Upper lobe of left lung (tissue), 4 donors: Measurements from ENCODE around the gene SCAI.

Experiments used
- POLR2A ChIP-seq, 4 donors: fragments of 450-650 bp; IDR thresholded peaks; one replicate each; pipeline ENCODE4 v1.5.1; 2016 to 2017; ENCODE audit warnings: antibody characterized with exemption in 4 of 4, mild to moderate bottlenecking in 2 of 4
- POLR2AphosphoS5 ChIP-seq, 2 donors: sonication (generic); formaldehyde crosslinking; IDR thresholded peaks; one replicate each; pipeline ENCODE4 v1.5.1; 2017; ENCODE audit warnings: antibody characterized with exemption in 2 of 2
- TF ChIP-seq, protein P1 (sequence below), 6 experiments: fragments of 450-650 bp in 4 of 6; fragments of 200-600 bp in 2 of 6; sonication (generic) in 2 of 6; IDR thresholded peaks; one replicate each; pipeline ENCODE4 v1.5.1; 2016 to 2019; ENCODE audit warnings: antibody characterized with exemption in 6 of 6

DNA sequence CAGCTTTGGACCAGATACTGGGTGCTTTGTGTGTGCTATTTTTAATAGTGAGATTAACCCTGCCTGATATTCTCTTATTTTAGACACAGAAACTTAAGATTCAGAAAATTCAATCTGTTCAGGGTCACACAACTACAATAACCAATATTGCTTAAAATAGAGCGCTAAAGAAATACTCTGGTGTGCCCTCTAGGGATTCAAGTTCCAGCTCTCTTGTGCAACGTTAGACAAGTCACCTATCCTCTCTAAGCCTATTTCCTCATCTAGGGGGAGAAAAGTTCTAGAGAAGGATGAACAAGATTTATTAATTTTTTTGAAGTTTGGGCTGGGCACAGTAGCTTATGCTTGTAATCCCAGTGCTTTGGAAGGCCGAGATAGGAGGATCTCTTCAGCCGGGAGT is 2.1 kb upstream of the SCAI start:
- no peak for TF ChIP-seq POLR2A (IDR thresholded peaks at IDR 0.05)
- no peak for TF ChIP-seq POLR2AphosphoS5 (IDR thresholded peaks at IDR 0.05)
- TF ChIP-seq, protein P1, sequence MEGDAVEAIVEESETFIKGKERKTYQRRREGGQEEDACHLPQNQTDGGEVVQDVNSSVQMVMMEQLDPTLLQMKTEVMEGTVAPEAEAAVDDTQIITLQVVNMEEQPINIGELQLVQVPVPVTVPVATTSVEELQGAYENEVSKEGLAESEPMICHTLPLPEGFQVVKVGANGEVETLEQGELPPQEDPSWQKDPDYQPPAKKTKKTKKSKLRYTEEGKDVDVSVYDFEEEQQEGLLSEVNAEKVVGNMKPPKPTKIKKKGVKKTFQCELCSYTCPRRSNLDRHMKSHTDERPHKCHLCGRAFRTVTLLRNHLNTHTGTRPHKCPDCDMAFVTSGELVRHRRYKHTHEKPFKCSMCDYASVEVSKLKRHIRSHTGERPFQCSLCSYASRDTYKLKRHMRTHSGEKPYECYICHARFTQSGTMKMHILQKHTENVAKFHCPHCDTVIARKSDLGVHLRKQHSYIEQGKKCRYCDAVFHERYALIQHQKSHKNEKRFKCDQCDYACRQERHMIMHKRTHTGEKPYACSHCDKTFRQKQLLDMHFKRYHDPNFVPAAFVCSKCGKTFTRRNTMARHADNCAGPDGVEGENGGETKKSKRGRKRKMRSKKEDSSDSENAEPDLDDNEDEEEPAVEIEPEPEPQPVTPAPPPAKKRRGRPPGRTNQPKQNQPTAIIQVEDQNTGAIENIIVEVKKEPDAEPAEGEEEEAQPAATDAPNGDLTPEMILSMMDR (IDR thresholded peaks at IDR 0.05) = no peak
